Liver (tissue), 3 donors: ENCODE measurements around the gene KRT26.

ENCODE experiments used
- CTCF ChIP-seq: fragments of 150-350 bp; IDR thresholded peaks from 2 replicates; pipeline ENCODE4 v1.5.1; 2017; ENCODE audit warnings: improper control_type of control experiment, low read depth, low read length; ENCODE audit not compliant: missing input control
- EGR1 ChIP-seq, 2 donors: IDR thresholded peaks; 2 replicates each; pipeline ENCODE4 v1.6.1; 2016 to 2018; ENCODE audit warnings: antibody characterized with exemption in 2 of 2, low read depth in 2 of 2
- FOXA2 ChIP-seq: IDR thresholded peaks from 2 replicates; pipeline ENCODE4 v1.6.1; 2016; ENCODE audit warnings: antibody characterized with exemption
- GABPA ChIP-seq, 2 donors: IDR thresholded peaks in 1 of 2; conservative IDR thresholded peaks in 1 of 2; 2 replicates each; pipeline ENCODE4 v1.6.1; 2016; ENCODE audit warnings: antibody characterized with exemption in 2 of 2, mild to moderate bottlenecking in 1 of 2, moderate library complexity in 1 of 2
- HNF4A ChIP-seq, 2 donors: conservative IDR thresholded peaks; 2 replicates each; pipeline ENCODE4 v1.6.1; 2016; ENCODE audit warnings: antibody characterized with exemption in 2 of 2, mild to moderate bottlenecking in 2 of 2
- JUND ChIP-seq, 2 donors: IDR thresholded peaks; 2 replicates each; pipeline ENCODE4 v1.6.1; 2016; ENCODE audit warnings: antibody characterized with exemption in 2 of 2
- MAX ChIP-seq: IDR thresholded peaks from 2 replicates; pipeline ENCODE4 v1.6.1; 2016; ENCODE audit warnings: antibody characterized with exemption
- RAD21 ChIP-seq, 2 donors: IDR thresholded peaks; 2 replicates each; pipeline ENCODE4 v1.6.1; 2016; ENCODE audit warnings: antibody characterized with exemption in 2 of 2, mild to moderate bottlenecking in 2 of 2
- SP1 ChIP-seq: IDR thresholded peaks from 2 replicates; pipeline ENCODE4 v1.6.1; 2018; ENCODE audit warnings: antibody characterized with exemption, mild to moderate bottlenecking
- TAF1 ChIP-seq: conservative IDR thresholded peaks from 2 replicates; pipeline ENCODE4 v1.6.1; 2016; ENCODE audit warnings: antibody characterized with exemption, mild to moderate bottlenecking
- YY1 ChIP-seq: IDR thresholded peaks from 2 replicates; pipeline ENCODE4 v1.6.1; 2016; ENCODE audit warnings: antibody characterized with exemption, mild to moderate bottlenecking
- ZBTB33 ChIP-seq: IDR thresholded peaks from 2 replicates; pipeline ENCODE4 v1.6.1; 2016; ENCODE audit warnings: antibody characterized with exemption
- TF ChIP-seq, protein P1 (sequence below): IDR thresholded peaks from 2 replicates; pipeline ENCODE4 v1.6.1; 2016; ENCODE audit warnings: antibody characterized with exemption
- TF ChIP-seq, protein P2 (sequence below): IDR thresholded peaks from 2 replicates; pipeline ENCODE4 v1.6.1; 2016; ENCODE audit warnings: antibody characterized with exemption, mild to moderate bottlenecking
- donor health status: healthy.
- donor health status: healthy.

DNA sequence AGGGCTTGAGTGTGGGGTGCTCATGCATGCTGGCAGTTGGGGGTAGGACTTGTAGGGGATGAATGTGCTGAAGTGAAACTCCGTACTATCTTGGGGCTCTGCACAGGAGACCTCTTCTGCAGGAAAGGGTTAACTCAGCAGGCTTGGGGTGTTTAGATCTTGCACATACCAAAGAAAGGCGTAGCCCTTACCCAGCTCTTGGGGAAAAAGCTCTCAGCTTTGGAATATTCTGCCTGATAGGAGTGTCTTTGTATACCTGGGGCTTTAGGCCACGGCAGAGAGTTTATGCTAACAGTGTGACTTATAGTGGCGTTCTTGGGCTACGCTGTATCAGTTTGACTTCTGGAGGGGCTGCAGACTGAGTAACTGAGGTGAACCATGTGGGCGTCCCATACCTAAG is 38.0 kb downstream of the KRT26 start:
- TF ChIP-seq CTCF, result no peak
- TF ChIP-seq RAD21 (IDR thresholded peaks at IDR 0.05), result no peak
- TF ChIP-seq GABPA (IDR thresholded peaks at IDR 0.05 in 1 of 2, conservative IDR thresholded peaks at IDR 0.05 in 1 of 2), result no peak
- TF ChIP-seq TAF1, result no peak
- TF ChIP-seq EGR1 (IDR thresholded peaks at IDR 0.05; ENCODE audit: low read depth in 2 of 2), result no peak
- TF ChIP-seq, protein P1, sequence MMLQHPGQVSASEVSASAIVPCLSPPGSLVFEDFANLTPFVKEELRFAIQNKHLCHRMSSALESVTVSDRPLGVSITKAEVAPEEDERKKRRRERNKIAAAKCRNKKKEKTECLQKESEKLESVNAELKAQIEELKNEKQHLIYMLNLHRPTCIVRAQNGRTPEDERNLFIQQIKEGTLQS, result no peak
- no peak for TF ChIP-seq SP1
- no peak for TF ChIP-seq YY1
- TF ChIP-seq ZBTB33, result no peak
- no peak for TF ChIP-seq JUND (IDR thresholded peaks at IDR 0.05)
- no peak for TF ChIP-seq MAX
- TF ChIP-seq, protein P2, sequence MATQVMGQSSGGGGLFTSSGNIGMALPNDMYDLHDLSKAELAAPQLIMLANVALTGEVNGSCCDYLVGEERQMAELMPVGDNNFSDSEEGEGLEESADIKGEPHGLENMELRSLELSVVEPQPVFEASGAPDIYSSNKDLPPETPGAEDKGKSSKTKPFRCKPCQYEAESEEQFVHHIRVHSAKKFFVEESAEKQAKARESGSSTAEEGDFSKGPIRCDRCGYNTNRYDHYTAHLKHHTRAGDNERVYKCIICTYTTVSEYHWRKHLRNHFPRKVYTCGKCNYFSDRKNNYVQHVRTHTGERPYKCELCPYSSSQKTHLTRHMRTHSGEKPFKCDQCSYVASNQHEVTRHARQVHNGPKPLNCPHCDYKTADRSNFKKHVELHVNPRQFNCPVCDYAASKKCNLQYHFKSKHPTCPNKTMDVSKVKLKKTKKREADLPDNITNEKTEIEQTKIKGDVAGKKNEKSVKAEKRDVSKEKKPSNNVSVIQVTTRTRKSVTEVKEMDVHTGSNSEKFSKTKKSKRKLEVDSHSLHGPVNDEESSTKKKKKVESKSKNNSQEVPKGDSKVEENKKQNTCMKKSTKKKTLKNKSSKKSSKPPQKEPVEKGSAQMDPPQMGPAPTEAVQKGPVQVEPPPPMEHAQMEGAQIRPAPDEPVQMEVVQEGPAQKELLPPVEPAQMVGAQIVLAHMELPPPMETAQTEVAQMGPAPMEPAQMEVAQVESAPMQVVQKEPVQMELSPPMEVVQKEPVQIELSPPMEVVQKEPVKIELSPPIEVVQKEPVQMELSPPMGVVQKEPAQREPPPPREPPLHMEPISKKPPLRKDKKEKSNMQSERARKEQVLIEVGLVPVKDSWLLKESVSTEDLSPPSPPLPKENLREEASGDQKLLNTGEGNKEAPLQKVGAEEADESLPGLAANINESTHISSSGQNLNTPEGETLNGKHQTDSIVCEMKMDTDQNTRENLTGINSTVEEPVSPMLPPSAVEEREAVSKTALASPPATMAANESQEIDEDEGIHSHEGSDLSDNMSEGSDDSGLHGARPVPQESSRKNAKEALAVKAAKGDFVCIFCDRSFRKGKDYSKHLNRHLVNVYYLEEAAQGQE, result no peak
- no peak for TF ChIP-seq HNF4A (conservative IDR thresholded peaks at IDR 0.05)
- no peak for TF ChIP-seq FOXA2
